Esophagus muscularis mucosa (tissue), 4 donors: Measurements from ENCODE around the gene DENND2A.

ENCODE experiments used
- CTCF ChIP-seq, 3 experiments: fragments of 200-600 bp in 2 of 3; fragments of 450-650 bp in 1 of 3; sonication (generic) in 2 of 3; IDR thresholded peaks; one replicate each; pipeline ENCODE4 v1.5.1; 2017 to 2019; ENCODE audit warnings: antibody characterized with exemption in 3 of 3, mild to moderate bottlenecking in 2 of 3, moderate library complexity in 1 of 3
- EP300 ChIP-seq: sonication (generic); formaldehyde crosslinking; IDR thresholded peaks from one replicate; pipeline ENCODE4 v1.6.1; 2017; ENCODE audit warnings: antibody characterized with exemption
- POLR2A ChIP-seq: fragments of 450-650 bp; IDR thresholded peaks from one replicate; pipeline ENCODE4 v1.6.1; 2017; ENCODE audit warnings: antibody characterized with exemption, moderate library complexity, mild to moderate bottlenecking, low read depth
- POLR2AphosphoS5 ChIP-seq, 2 donors: sonication (generic); formaldehyde crosslinking; IDR thresholded peaks; one replicate each; pipeline ENCODE4 v1.6.1; 2017; ENCODE audit warnings: antibody characterized with exemption in 2 of 2

GRCh38 chr7:140631602-140632001 lies 9.0 kb downstream of the DENND2A start:
- no peak for TF ChIP-seq CTCF (IDR thresholded peaks at IDR 0.05)
- TF ChIP-seq POLR2AphosphoS5 (IDR thresholded peaks at IDR 0.05) = peak; percentile 24 to 28
- TF ChIP-seq POLR2A = no peak
- TF ChIP-seq EP300 = no peak
